ENCODE data around the gene SGMS1.

The SGMS1 gene

GRCh38 chr10:50393784-50394467 lies 229.8 kb downstream of the SGMS1 start:
- no peak for TF ChIP-seq CTCF (IDR thresholded peaks at IDR 0.05; ENCODE audit: low read depth, low read length, missing control alignments)
- DNase-seq (ENCODE audit: low read depth), result no peak

DNA sequence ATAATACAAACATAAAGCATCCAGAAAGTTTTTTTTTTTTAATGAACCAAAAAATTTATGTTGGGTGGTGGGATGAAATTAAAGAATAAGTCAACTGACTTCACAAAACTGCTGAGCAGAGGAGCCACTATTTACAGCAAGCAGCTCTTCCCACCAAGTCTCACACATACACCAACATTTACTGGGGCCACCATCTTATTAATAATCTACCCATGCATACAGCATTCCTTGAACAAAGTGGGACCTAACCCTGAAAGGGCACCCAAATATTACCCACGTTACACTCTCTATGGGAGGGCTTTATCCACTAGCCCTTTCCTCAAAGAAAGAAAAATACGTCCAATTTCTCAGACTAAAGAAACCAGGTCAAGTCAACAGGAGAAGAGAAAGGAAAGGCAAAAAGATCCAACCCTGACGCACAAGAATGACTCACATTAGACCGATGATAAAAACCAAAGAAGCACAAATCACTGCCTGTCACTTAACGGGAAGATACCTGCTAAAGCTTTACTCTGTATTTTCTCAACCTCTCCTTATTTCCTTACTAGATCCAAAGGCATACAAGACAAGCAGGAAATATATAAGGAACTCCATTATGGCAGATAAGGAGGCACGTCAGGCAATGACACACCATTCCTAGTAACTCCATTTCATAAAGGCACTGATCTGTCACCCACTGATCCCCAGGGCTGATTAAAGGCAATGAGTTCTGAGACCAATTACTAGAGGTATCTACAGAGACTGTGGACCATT lies 230.6 kb downstream of the SGMS1 start:
- DNase-seq (ENCODE audit: low read depth), result no peak
- no peak for TF ChIP-seq CTCF (IDR thresholded peaks at IDR 0.05; ENCODE audit: low read depth, low read length, missing control alignments)
- H3K4me3 ChIP-seq (ENCODE audit: low read depth, low read length), result no peak overlapping the region

More at GRCh38 chr10:50393784-50394467, 229.8 kb downstream of the SGMS1 start:
- H3K4me3 ChIP-seq (ENCODE audit: low read depth, low read length), result no peak overlapping the region

- no peak overlapping the region for H3K4me3 ChIP-seq (ENCODE audit: low read depth, low read length)
- DNase-seq (ENCODE audit: low read depth), result no peak
- no peak for TF ChIP-seq CTCF (IDR thresholded peaks at IDR 0.05; ENCODE audit: low read depth, low read length, missing control alignments)
Observed at GRCh38 chr10:50392426-50392825, 231.3 kb downstream of the SGMS1 start.

DNA sequence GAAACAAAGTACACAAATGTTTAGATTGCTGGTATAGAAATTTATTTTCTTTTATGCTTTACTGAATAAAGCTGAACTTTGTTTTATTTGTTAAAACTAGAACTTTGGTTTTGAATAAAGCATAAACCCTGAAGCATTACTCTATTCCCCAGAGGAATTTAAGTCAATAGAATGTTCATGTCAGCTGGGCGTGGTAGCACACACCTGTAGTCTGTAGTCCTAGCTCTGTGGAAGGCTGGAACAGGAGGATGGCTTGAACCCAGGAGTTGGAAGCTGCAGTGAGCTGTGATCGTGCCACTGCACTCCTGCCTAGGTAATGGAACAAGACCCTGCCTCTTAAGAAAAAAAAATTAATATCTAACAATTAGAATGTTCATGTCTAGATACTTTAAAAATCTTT lies 233.5 kb downstream of the SGMS1 start:
- no peak overlapping the region for H3K4me3 ChIP-seq (ENCODE audit: low read depth, low read length)
- no peak for TF ChIP-seq CTCF (IDR thresholded peaks at IDR 0.05; ENCODE audit: low read depth, low read length, missing control alignments)
- no peak for DNase-seq (ENCODE audit: low read depth)

DNA sequence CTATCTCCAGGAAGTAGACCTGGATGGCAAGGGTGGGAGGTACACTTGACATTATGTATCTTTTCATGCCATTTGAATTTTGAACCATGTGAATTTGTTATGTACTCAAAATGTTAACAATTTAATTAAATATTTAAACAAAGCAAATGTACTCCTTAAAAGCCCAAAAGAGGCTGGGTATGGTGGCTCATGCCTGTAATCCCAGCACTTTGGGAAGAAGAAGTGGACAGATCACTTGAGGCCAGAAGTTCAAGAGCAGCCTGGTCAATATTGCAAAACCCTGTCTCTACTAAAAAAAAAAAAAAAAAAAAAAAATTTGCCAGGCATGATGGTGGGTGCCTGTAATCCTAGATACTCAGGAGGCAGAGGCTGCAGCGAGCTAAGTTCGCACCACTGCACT lies 235.6 kb downstream of the SGMS1 start:
- DNase-seq (ENCODE audit: low read depth), result no peak
- no peak overlapping the region for H3K4me3 ChIP-seq (ENCODE audit: low read depth, low read length)
- TF ChIP-seq CTCF (IDR thresholded peaks at IDR 0.05; ENCODE audit: low read depth, low read length, missing control alignments), result no peak

DNA sequence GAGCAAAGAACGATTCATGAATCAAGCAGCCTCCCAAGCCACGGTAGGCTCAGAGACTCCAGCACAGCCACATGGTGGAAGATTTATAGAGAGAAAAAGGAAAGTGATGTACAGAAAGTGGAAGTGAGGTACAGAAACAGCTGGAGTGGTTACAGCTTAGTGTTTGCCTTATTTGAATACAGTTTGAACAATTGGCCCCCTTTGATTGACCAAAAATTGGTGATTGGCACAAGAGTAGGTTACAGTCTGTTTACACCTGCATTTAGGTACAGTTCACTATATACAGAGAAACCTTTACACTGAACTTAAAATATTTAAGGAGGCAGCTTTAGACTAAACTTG lies 236.1 kb downstream of the SGMS1 start:
- H3K4me3 ChIP-seq (ENCODE audit: low read depth, low read length), result no peak overlapping the region

More for the DNA sequence above, 236.1 kb downstream of the SGMS1 start:
- DNase-seq (ENCODE audit: low read depth), result no peak
- TF ChIP-seq CTCF (IDR thresholded peaks at IDR 0.05; ENCODE audit: low read depth, low read length, missing control alignments), result no peak
